OCI-LY3 (cell line): ENCODE data around the gene NUDT12.

Source experiments
- H2AFZ ChIP-seq: fragments of 200-600, 300-600 bp; shearing (Covaris generic); 2 replicates; pipeline ENCODE4 v1.6.0; 2014; ENCODE audit warnings: antibody characterized with exemption, low read depth, low read length
- H3K27ac ChIP-seq: fragments of 200-600, 300-600 bp; sonication (generic); 2 replicates; pipeline ENCODE4 v1.5.1; 2014; ENCODE audit warnings: mild to moderate bottlenecking, low read length, moderate library complexity, mixed read lengths
- H3K27me3 ChIP-seq: fragments of 200-600, 300-600 bp; sonication (generic); 2 replicates; pipeline ENCODE4 v1.6.1; 2014; ENCODE audit warnings: low read depth, low read length, mixed read lengths
- H3K36me3 ChIP-seq: fragments of 200-600, 300-600 bp; sonication (generic); replicated peaks from 2 replicates; pipeline ENCODE3; 2014; ENCODE audit warnings: low read depth, low read length, mixed read lengths
- H3K4me1 ChIP-seq: fragments of 300-600, 200-600 bp; sonication (generic); 2 replicates; pipeline ENCODE4 v1.6.1; 2014; ENCODE audit warnings: low read length, mixed read lengths
- H3K4me2 ChIP-seq: fragments of 200-600, 300-600 bp; sonication (generic); 2 replicates; pipeline ENCODE4 v1.6.1; 2014; ENCODE audit warnings: low read length, mixed read lengths
- H3K4me3 ChIP-seq: fragments of 300-600, 200-600 bp; sonication (generic); 2 replicates; pipeline ENCODE4 v1.5.1; 2014; ENCODE audit warnings: antibody characterized with exemption, mild to moderate bottlenecking, low read length, moderate library complexity
- H3K79me2 ChIP-seq: fragments of 300-600, 200-600 bp; shearing (Covaris generic); 2 replicates; pipeline ENCODE4 v1.6.1; 2014; ENCODE audit warnings: mild to moderate bottlenecking, low read length, mixed read lengths
- H3K9ac ChIP-seq: fragments of 300-600, 200-600 bp; shearing (Covaris generic); 2 replicates; pipeline ENCODE4 v1.6.0; 2014; ENCODE audit warnings: mild to moderate bottlenecking, low read length, moderate library complexity
- H3K9me3 ChIP-seq: fragments of 200-600, 300-600 bp; shearing (Covaris generic); 2 replicates; pipeline ENCODE4 v1.6.1; 2014; ENCODE audit warnings: low read length, mixed read lengths; ENCODE audit not compliant: insufficient read depth
- H4K20me1 ChIP-seq: fragments of 200-600, 300-600 bp; sonication (generic); 2 replicates; pipeline ENCODE4 v1.6.1; 2016; ENCODE audit warnings: low read length, mixed read lengths; ENCODE audit not compliant: insufficient read depth
- CTCF ChIP-seq: fragments of 200-600, 300-600 bp; sonication (generic); IDR thresholded peaks from 2 replicates; pipeline ENCODE4 v1.5.1; 2014; ENCODE audit warnings: antibody characterized with exemption, low read length, low read depth
- EZH2phosphoT487 ChIP-seq: fragments of 200-600 bp; shearing (Covaris generic); IDR thresholded peaks from 2 replicates; pipeline ENCODE4 v1.6.1; 2018; ENCODE audit warnings: antibody characterized with exemption, mixed run types, low read depth

NUDT12 gene

GRCh38 chr5:103532086-103532734 is 30.4 kb downstream of the NUDT12 start:
- no peak overlapping the region for H3K4me2 ChIP-seq
- no peak overlapping the region for H3K9ac ChIP-seq
- TF ChIP-seq CTCF (no peak), EZH2phosphoT487 (no peak)
- no peaks in the 10 kb centered on the region for H3K36me3 ChIP-seq
- H3K27ac ChIP-seq = no peak overlapping the region
- H3K4me3 ChIP-seq = no peak overlapping the region
- H3K79me2 ChIP-seq = no peaks in the 10 kb centered on the region
- no peaks in the 10 kb centered on the region for H4K20me1 ChIP-seq
- peaks cover 5% of the 10 kb centered on the region for H3K4me1 ChIP-seq
- H3K27me3 ChIP-seq = no peaks in the 10 kb centered on the region
- H3K9me3 ChIP-seq = no peaks in the 10 kb centered on the region
- no peak overlapping the region for H2AFZ ChIP-seq

GRCh38 chr5:103526164-103526915 is 36.2 kb downstream of the NUDT12 start:
- Histone ChIP-seq H4K20me1 (no peaks in the 10 kb centered on the region), H3K4me2 (no peak overlapping the region), H3K27ac (no peak overlapping the region), H3K9me3 (no peaks in the 10 kb centered on the region), H3K4me3 (no peak overlapping the region), H3K4me1 (peaks cover 5% of the 10 kb centered on the region), H3K9ac (no peak overlapping the region), H3K79me2 (no peaks in the 10 kb centered on the region), H3K36me3 (no peaks in the 10 kb centered on the region), H2AFZ (no peak overlapping the region), H3K27me3 (no peaks in the 10 kb centered on the region)
- TF ChIP-seq CTCF (no peak), EZH2phosphoT487 (no peak)

GRCh38 chr5:103525361-103525760 is 37.2 kb downstream of the NUDT12 start:
- TF ChIP-seq EZH2phosphoT487 (no peak), CTCF (no peak)

GRCh38 chr5:103523319-103523718 is 39.3 kb downstream of the NUDT12 start:
- H3K9ac ChIP-seq = no peak overlapping the region
- no peaks in the 10 kb centered on the region for H3K9me3 ChIP-seq
- H3K27me3 ChIP-seq = no peaks in the 10 kb centered on the region
- peaks cover 4% of the 10 kb centered on the region for H3K4me1 ChIP-seq
- no peak overlapping the region for H3K4me2 ChIP-seq
- no peaks in the 10 kb centered on the region for H4K20me1 ChIP-seq
- no peak overlapping the region for H3K27ac ChIP-seq
- no peak overlapping the region for H3K4me3 ChIP-seq
- TF ChIP-seq CTCF (no peak), EZH2phosphoT487 (no peak)
- H3K79me2 ChIP-seq = no peaks in the 10 kb centered on the region
- H2AFZ ChIP-seq = no peak overlapping the region
- H3K36me3 ChIP-seq = no peaks in the 10 kb centered on the region

More at GRCh38 chr5:103525361-103525760, 37.2 kb downstream of the NUDT12 start:
- H3K27me3 ChIP-seq = no peaks in the 10 kb centered on the region
- no peak overlapping the region for H3K9ac ChIP-seq
- H3K4me1 ChIP-seq = peaks cover 5% of the 10 kb centered on the region
- no peaks in the 10 kb centered on the region for H4K20me1 ChIP-seq
- no peak overlapping the region for H2AFZ ChIP-seq
- H3K27ac ChIP-seq = no peak overlapping the region
- H3K79me2 ChIP-seq = no peaks in the 10 kb centered on the region
- H3K4me3 ChIP-seq = no peak overlapping the region
- no peaks in the 10 kb centered on the region for H3K36me3 ChIP-seq
- no peak overlapping the region for H3K4me2 ChIP-seq
- no peaks in the 10 kb centered on the region for H3K9me3 ChIP-seq
